Superior temporal gyrus (tissue), 1 donor: ENCODE data around the gene IGSF10.

Experiments used
- DNase-seq: peaks from one replicate; pipeline ENCODE4 v3.0.0-alpha.2; 2016; ENCODE audit errors: extremely low spot score

The IGSF10 gene

DNA sequence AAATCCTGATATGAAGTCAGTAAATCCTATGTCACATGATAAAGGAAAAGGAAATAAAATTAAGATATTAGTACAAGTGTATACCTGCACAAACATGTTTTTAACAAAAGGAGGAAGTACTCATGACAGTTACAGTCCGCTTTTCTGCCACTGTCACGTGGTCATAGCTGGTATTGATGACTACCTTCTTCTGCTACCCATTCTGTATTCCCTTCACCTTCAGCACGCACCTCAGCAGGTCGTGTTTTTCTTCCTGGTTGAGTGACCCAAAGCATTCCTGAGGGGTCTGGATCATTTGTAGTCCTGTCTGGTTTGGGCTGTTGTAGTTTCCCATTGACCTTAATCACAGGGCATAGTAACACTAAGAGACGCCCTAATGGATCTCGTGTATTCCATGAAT lies 41.1 kb downstream of the IGSF10 start:
- no peak for DNase-seq

DNA sequence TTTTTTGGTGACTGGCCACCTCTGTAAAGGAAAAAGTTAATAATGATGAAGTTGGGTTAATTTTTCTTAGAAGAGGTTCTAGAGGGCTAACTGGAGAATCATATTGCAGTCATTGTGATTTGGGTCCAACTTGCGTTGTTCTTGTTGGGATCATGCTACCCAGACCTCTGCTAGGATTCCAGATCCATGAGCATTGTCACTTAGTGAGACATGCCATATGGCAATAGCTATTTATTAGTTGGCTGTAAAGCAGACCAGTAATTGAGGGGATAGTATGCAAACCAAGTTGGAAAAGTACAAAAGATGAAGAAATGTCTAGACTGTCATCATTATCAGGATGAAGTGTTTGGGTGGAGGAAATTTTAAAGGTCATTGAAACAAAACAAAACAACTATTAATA lies 45.6 kb downstream of the IGSF10 start:
- no peak for DNase-seq

DNA sequence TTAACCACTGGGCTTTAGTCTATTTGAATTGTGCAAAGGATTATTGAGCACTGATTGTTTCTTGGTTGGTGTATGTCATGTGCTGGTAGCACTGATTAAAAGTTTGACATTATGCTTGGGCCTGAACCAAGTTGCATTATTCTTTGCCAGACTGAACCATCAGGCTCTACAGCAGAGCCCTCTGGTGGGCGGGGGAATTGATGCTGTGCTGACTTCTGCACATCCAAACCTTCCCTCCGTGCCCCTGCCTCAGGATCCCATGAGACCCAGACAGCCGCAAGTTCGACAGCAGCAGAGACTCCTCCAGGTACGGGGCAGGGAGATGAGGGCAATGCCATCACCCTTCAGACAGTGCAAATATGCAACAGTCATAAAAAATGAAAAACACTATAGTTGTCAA lies 47.9 kb downstream of the IGSF10 start:
- no peak for DNase-seq
